Aorta (tissue), 5 donors: ENCODE measurements around the gene FASTKD3. TPM values are rescaled to one million over a fixed set of nuclear protein-coding genes. Genes with fewer than 3 reads are reported as not detected.

Experiments used
- ATAC-seq: fragments of 200-7000 bp; cut with Tn5 transposase; one replicate; pipeline ENCODE4 v1.9.1; 2022; ENCODE audit warnings: moderate library complexity; ENCODE audit not compliant: low FRiP score
- DNase-seq, 2 donors: peaks; one replicate each; pipeline ENCODE4 v3.0.0-alpha.2; 2020
- H3K27ac ChIP-seq, 2 donors: one replicate each; pipeline ENCODE4 v1.5.1; 2013; ENCODE audit warnings: low read length in 2 of 2, mild to moderate bottlenecking in 2 of 2, moderate library complexity in 2 of 2, control low read depth in 1 of 2, inconsistent platforms in 1 of 2, low read depth in 1 of 2
- H3K27me3 ChIP-seq, 2 donors: one replicate each; pipeline ENCODE4 v1.6.1; 2013; ENCODE audit warnings: control low read depth in 1 of 2, low read length in 1 of 2, mild to moderate bottlenecking in 1 of 2, moderate library complexity in 1 of 2; ENCODE audit not compliant: insufficient read depth in 2 of 2, control insufficient read depth in 1 of 2
- H3K36me3 ChIP-seq, 2 donors: one replicate each; pipeline ENCODE4 v1.6.1; 2013; ENCODE audit warnings: control low read depth in 1 of 2, low read length in 1 of 2, mild to moderate bottlenecking in 1 of 2; ENCODE audit not compliant: insufficient read depth in 2 of 2, control insufficient read depth in 1 of 2
- H3K4me1 ChIP-seq, 2 donors: one replicate each; pipeline ENCODE4 v1.6.1; 2013; ENCODE audit warnings: low read length in 2 of 2, control low read depth in 1 of 2, mild to moderate bottlenecking in 1 of 2, moderate library complexity in 1 of 2; ENCODE audit not compliant: insufficient read depth in 2 of 2, control insufficient read depth in 1 of 2
- H3K4me3 ChIP-seq, 2 donors: one replicate each; pipeline ENCODE4 v1.5.1; 2013; ENCODE audit warnings: low read length in 2 of 2, control low read depth in 1 of 2, mild to moderate bottlenecking in 1 of 2
- H3K9me3 ChIP-seq: one replicate; pipeline ENCODE4 v1.6.1; 2013; ENCODE audit warnings: mild to moderate bottlenecking, low read length; ENCODE audit not compliant: control insufficient read depth
- WGBS, 2 donors: extraction: QIAGEN DNeasy Blood & Tissue Kit; methylation state at CpG; one replicate each; pipeline ENCODE4 v1.1.7; 2013; 5-methylcytosine and 5-hydroxymethylcytosine counted together
- intact Hi-C, 2 donors: fragments of 100-400 bp; cut with DNase I; formaldehyde crosslinking; loops; one replicate each; pipeline versions ENCODE4 v1.14.2 to v1.15.0; 2022
- polyA plus RNA-seq, 2 donors: library from polyadenylated mRNA; stranded (reverse); fragments of 200-250 nt; gene quantifications; one replicate each; pipeline ENCODE4 v1.2.3, GENCODE V29; 2013
- total RNA-seq, 2 donors: library from RNA; stranded (reverse); fragmentation: NEBNext Ultra II Directional; extraction: Animal tissue kit (Norgen Biotek cat#: 25700); gene quantifications; one replicate each; pipeline ENCODE4 v1.2.1, GENCODE V29; 2021
- donor health status: healthy with polysubstance abuse.
- donor health status: Bipolar disorder and iron deficiency.
- donor health status: DM: no; HTN: no; CAD: no.
- donor health status: DM: no; HTN: no; CAD: no.
- donor health status: DM: yes; HTN: yes; CAD: no.

The FASTKD3 gene
- total and polyA plus RNA-seq, 4 donors = 6.1 to 17.9 (median 10.7) TPM

- Histone ChIP-seq H3K4me1 (peaks cover 0 to under 1% of the 10 kb centered on the region in 2 donors), H3K36me3 (peaks cover 6 to 10% of the 10 kb centered on the region in 2 donors), H3K27ac (no peak overlapping the region), H3K4me3 (no peak overlapping the region), H3K27me3 (no peaks in the 10 kb centered on the region), H3K9me3 (no peaks in the 10 kb centered on the region)
- ATAC-seq = no peak
- DNase-seq = no peak
- intact Hi-C loops = no loop called here
- 78 to 81% methylated on average over 5 of the region's 5 CpGs for WGBS, 2 donors
These were observed 11.5 kb downstream of the FASTKD3 start for GRCh38 chr5:7857361-7857760.

GRCh38 chr5:7856855-7857254 lies 12.0 kb downstream of the FASTKD3 start:
- Histone ChIP-seq H3K9me3 (no peaks in the 10 kb centered on the region), H3K27ac (no peak overlapping the region), H3K36me3 (peaks cover 5% of the 10 kb centered on the region in 2 donors), H3K4me3 (no peak overlapping the region), H3K27me3 (no peaks in the 10 kb centered on the region), H3K4me1 (peaks cover 0 to 3% of the 10 kb centered on the region in 2 donors)
- ATAC-seq (no peak), DNase-seq (no peak)
- intact Hi-C loops = no loop called here
- 90 to 95% methylated on average over 2 of the region's 2 CpGs for WGBS, 2 donors

- intact Hi-C loops = no loop called here
- H3K4me3 ChIP-seq = no peak overlapping the region
- peaks cover 0 to 3% of the 10 kb centered on the region in 2 donors for H3K4me1 ChIP-seq
- H3K9me3 ChIP-seq = no peaks in the 10 kb centered on the region
- peaks cover 4 to 5% of the 10 kb centered on the region in 2 donors for H3K36me3 ChIP-seq
- H3K27ac ChIP-seq = no peak overlapping the region
- WGBS, 2 donors = 52 to 55% methylated on average over 3 of the region's 3 CpGs
- ATAC-seq (no peak), DNase-seq (no peak)
- no peaks in the 10 kb centered on the region for H3K27me3 ChIP-seq
These were observed 13.2 kb downstream of the FASTKD3 start for GRCh38 chr5:7855611-7856010.

- ATAC-seq (no peak), DNase-seq (no peak)
- Histone ChIP-seq H3K27me3 (no peaks in the 10 kb centered on the region), H3K4me3 (no peak overlapping the region), H3K36me3 (no peaks in the 10 kb centered on the region), H3K27ac (no peak overlapping the region), H3K4me1 (peaks cover 0 to 3% of the 10 kb centered on the region in 2 donors), H3K9me3 (no peaks in the 10 kb centered on the region)
- 91 to 96% methylated on average over 2 of the region's 2 CpGs for WGBS, 2 donors
- intact Hi-C loops = no loop called here
These were observed 15.8 kb downstream of the FASTKD3 start for GRCh38 chr5:7852988-7853387.

- ATAC-seq (peak; percentile 30), DNase-seq (no peak)
- WGBS, 2 donors = 83 to 89% methylated on average over 1 of the region's 1 CpG
- Histone ChIP-seq H3K27me3 (no peaks in the 10 kb centered on the region), H3K36me3 (no peaks in the 10 kb centered on the region), H3K4me3 (no peak overlapping the region), H3K4me1 (peaks cover 0 to 3% of the 10 kb centered on the region in 2 donors), H3K27ac (no peak overlapping the region), H3K9me3 (no peaks in the 10 kb centered on the region)
- intact Hi-C loops = no loop called here
These were observed 16.3 kb downstream of the FASTKD3 start for GRCh38 chr5:7852542-7852941.

GRCh38 chr5:7851617-7852289 lies 17.1 kb downstream of the FASTKD3 start:
- ATAC-seq (no peak), DNase-seq (no peak)
- no peaks in the 10 kb centered on the region for H3K36me3 ChIP-seq
- H3K4me1 ChIP-seq = peaks cover 0 to 3% of the 10 kb centered on the region in 2 donors
- intact Hi-C loops = no loop called here
- no peak overlapping the region for H3K27ac ChIP-seq
- 72 to 79% methylated on average over 8 of the region's 8 CpGs for WGBS, 2 donors
- H3K4me3 ChIP-seq = no peak overlapping the region
- H3K27me3 ChIP-seq = no peaks in the 10 kb centered on the region
- H3K9me3 ChIP-seq = no peaks in the 10 kb centered on the region

GRCh38 chr5:7851240-7851592 lies 17.6 kb downstream of the FASTKD3 start:
- H3K9me3 ChIP-seq = no peaks in the 10 kb centered on the region
- intact Hi-C loops = no loop called here
- DNase-seq (no peak), ATAC-seq (no peak)
- H3K27ac ChIP-seq = no peak overlapping the region
- H3K36me3 ChIP-seq = no peaks in the 10 kb centered on the region
- peaks cover 0 to 3% of the 10 kb centered on the region in 2 donors for H3K4me1 ChIP-seq
- no peak overlapping the region for H3K4me3 ChIP-seq
- WGBS, 2 donors = 49 to 58% methylated on average over 16 of the region's 16 CpGs
- H3K27me3 ChIP-seq = no peaks in the 10 kb centered on the region

- Histone ChIP-seq H3K4me1 (peaks cover 0 to 3% of the 10 kb centered on the region in 2 donors), H3K27ac (no peak within 1 kb of the TSS), H3K9me3 (no peaks in the 10 kb centered on the region), H3K4me3 (peak within 1 kb of the TSS; percentile 0 to 65), H3K27me3 (no peaks in the 10 kb centered on the region), H3K36me3 (no peaks in the 10 kb centered on the region)
- ATAC-seq = peak; percentile 68
- WGBS, 2 donors = 0 to 1% methylated on average over 35 to 76 of the region's 76 CpGs
- DNase-seq = peak; percentile 70 to 81
- intact Hi-C loops = no loop called here
These were observed 18.2 kb downstream of the FASTKD3 start, which contains the start of gene CFAP90 for GRCh38 chr5:7850395-7851239. Gene CFAP90, minus strand, starts transcription at chr5:7851133. Its CDS starts 112 bp downstream, at chr5:7851021.
